Lower leg skin (tissue), 3 donors: ENCODE data around the gene JPH2.

Experiments used
- POLR2A ChIP-seq, 2 donors: fragments of 450-650 bp; IDR thresholded peaks; one replicate each; pipeline ENCODE4 v1.6.1; 2016 to 2017; ENCODE audit warnings: antibody characterized with exemption in 2 of 2, mild to moderate bottlenecking in 1 of 2, moderate library complexity in 1 of 2
- TF ChIP-seq, protein P1 (sequence below), 3 donors: fragments of 450-650 bp; IDR thresholded peaks; one replicate each; pipeline ENCODE4 v1.5.1; 2016; ENCODE audit warnings: antibody characterized with exemption in 3 of 3, mild to moderate bottlenecking in 3 of 3, moderate library complexity in 2 of 3

DNA sequence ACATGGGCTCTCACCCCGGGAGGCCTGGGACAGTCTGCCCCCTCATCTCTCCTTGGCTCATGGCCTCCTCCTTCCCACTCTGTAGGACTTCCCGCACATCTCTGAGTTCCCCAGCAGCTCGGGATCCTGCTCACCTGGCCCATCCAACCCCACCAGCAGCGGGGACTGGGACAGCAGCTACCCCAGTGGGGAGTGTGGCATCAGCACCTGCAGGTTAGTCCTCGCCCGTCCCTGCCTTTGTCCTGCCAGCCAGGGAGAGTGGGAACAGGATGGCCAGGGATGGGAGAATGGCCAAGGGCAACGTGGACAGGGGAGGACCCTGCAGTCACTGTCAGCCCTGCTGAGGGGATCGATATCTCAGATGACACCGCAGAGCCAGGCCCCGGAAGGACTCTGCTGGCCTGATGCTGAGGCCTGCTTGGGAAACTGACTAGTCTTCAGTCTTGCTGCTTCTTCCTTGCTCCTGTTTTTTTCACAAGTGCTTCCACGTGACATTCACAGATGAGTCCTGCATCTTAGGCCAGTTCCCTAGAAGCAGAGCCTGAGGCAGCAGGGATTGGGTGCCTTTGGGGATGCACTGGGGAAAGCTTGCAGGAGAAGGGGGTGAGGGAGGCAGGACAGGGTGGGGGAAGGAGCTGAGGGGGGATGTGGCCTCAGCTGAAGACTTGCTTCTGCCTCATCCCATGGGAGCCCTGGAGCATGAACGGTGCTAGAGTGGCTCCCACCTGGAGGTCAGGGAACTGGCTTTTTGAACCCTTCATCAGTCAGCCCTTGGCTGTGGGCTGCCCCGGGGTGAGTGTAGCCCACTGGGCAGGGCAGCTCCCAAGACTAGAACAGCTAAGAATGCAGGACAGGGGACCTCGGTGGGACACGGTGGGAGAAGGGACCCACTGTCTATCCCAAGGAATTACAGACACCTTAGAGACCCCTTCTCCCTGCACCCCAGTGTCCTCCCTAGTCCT, 120.1 kb downstream of the JPH2 start:
- TF ChIP-seq POLR2A (IDR thresholded peaks at IDR 0.05): no peak
- TF ChIP-seq, protein P1, sequence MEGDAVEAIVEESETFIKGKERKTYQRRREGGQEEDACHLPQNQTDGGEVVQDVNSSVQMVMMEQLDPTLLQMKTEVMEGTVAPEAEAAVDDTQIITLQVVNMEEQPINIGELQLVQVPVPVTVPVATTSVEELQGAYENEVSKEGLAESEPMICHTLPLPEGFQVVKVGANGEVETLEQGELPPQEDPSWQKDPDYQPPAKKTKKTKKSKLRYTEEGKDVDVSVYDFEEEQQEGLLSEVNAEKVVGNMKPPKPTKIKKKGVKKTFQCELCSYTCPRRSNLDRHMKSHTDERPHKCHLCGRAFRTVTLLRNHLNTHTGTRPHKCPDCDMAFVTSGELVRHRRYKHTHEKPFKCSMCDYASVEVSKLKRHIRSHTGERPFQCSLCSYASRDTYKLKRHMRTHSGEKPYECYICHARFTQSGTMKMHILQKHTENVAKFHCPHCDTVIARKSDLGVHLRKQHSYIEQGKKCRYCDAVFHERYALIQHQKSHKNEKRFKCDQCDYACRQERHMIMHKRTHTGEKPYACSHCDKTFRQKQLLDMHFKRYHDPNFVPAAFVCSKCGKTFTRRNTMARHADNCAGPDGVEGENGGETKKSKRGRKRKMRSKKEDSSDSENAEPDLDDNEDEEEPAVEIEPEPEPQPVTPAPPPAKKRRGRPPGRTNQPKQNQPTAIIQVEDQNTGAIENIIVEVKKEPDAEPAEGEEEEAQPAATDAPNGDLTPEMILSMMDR (IDR thresholded peaks at IDR 0.05): no peak
